HG02885 (cell line): ENCODE results near the gene VPS37B.

Source experiments
- ATAC-seq: cut with Tn5 transposase; IDR thresholded peaks from one replicate; pipeline ENCODE4 v1.9.1; 2021; ENCODE audit warnings: mild to moderate bottlenecking; ENCODE audit not compliant: unreplicated experiment, poor library complexity

VPS37B gene

GRCh38 chr12:122844366-122844971 lies 51.5 kb downstream of the VPS37B start:
- ATAC-seq = no peak

DNA sequence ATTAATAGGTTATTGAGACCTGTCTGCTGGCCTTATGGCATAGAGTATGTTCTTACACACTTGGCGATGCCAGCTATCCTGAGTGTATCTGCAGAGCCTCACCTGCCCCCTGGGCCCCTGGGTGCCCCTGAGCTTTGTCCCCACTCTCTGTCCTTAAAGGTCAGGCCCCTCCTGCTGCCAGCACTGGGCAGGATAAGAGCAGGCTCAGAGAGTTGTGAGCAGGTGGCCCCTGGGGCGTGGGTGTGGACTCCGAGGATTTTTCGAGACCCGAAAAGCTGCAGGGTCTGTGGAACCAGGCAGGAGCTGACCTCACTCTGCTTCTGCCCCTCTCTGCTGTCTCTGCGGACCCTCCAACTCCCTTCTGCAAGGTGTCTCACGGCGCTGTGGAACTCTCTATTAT lies 52.5 kb downstream of the VPS37B start:
- no peak for ATAC-seq

DNA sequence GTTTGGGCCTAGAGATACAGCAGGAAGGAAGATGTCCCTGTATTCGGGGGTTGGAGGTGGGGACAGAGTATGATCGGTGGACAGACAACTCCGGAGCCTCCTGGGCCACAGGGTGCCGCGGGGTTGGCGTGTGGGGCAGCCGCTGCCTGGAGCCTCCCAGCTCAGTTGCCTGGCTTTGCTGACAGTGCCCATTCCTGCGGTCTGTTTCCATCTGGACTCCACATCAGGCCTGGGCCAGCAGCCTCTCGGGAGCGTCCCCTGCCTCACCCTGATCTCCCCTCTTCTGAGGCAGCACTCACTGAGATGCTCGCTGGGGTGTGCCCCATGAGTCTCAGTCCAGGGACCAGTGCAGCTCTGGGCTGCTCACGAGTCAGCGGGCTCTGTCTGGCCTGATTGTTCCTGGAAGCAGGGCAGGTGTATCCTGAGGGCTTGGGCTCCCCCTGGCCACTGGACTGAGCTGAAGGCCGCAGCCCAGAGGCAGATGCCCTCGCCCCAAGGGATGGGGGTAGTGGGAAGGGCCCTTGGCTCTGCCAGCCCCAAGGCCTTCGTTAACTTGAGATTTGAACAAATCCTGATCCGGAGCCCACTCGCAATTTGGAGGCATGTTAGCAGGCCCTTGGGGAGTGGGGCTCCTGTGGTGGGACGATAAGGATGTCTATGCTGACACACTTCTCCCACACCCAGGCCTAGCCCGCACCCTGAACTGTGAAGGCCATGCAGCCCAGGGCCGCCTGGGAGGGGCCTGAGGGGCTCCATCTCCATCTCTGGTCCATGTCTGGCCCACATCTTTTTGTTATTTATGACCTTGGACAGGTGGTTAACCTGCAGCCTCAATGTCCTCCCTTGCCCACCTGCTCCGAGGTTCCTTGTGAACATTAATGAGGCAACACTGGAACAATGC lies 53.2 kb downstream of the VPS37B start:
- no peak for ATAC-seq

DNA sequence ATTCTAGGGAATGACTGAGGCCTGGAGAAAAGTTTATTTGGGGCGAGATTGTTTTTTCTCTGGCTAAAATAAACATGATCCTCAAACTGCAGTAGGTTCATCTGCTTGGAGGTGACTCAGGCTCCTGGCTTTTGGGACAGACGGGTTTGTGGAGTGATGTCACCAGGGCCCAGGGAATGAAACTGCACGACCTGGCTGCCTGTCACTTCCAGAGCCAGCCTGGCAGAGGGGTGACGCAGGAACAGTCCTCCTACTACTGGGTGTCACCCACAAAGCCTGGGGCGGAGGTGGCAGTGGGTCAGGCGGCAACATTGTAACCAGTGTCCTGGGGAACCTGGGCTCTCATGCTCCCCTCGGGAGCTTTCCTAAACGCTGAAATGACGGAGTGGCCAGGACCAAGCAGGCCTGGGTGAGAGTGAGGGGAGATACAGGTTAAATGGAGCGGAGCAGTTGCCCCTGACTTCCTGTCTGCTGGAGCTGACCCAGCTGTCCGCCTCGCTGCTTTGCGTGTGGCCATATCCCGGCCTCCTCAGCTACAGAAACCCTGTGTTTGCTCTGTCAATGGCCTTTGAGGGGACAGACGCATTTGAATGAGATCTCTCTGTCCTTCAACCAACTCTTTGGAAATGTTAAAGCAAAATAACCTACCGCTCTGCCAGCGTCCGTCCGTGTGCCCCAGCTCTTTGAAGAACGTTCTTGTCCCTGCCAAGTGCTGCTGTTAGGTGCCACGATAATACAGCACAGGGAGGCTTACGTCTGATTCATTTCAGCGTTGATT lies 54.2 kb downstream of the VPS37B start:
- no peak for ATAC-seq

- ATAC-seq = no peak
Observed at GRCh38 chr12:122840580-122841513, 55.1 kb downstream of the VPS37B start.

DNA sequence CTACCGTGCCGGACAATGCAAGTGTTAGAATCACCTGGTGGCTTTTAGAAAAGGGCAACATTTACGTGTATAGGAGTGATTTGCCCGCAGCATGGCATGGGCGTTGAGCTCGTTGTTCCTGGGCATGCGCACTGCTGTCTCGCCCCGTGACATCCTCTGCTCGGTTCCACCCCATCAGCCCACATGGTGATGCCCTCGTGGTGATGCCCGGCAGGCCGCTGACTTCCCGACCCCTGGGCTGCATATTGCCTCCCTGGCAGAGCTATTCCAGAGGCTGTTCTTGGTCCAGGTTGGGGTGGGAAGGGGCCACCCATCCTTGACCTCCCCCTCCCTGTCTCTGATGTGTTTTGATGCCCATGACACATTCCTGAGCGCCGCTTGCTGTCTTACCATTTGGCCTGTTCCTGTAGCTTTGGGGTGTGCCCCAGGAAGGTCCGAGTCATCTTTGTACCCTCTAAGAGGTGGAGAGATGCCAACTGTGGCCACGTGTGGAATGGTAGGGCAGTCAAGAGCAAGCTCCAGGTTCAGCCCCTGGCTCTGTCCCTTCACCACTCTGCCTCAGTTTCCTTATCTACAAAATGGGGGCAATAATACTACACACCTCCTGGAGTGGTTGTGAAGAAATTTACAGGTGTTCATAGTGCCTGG lies 55.9 kb downstream of the VPS37B start:
- no peak for ATAC-seq

- no peak for ATAC-seq
Observed at GRCh38 chr12:122838841-122839240, 57.1 kb downstream of the VPS37B start.

DNA sequence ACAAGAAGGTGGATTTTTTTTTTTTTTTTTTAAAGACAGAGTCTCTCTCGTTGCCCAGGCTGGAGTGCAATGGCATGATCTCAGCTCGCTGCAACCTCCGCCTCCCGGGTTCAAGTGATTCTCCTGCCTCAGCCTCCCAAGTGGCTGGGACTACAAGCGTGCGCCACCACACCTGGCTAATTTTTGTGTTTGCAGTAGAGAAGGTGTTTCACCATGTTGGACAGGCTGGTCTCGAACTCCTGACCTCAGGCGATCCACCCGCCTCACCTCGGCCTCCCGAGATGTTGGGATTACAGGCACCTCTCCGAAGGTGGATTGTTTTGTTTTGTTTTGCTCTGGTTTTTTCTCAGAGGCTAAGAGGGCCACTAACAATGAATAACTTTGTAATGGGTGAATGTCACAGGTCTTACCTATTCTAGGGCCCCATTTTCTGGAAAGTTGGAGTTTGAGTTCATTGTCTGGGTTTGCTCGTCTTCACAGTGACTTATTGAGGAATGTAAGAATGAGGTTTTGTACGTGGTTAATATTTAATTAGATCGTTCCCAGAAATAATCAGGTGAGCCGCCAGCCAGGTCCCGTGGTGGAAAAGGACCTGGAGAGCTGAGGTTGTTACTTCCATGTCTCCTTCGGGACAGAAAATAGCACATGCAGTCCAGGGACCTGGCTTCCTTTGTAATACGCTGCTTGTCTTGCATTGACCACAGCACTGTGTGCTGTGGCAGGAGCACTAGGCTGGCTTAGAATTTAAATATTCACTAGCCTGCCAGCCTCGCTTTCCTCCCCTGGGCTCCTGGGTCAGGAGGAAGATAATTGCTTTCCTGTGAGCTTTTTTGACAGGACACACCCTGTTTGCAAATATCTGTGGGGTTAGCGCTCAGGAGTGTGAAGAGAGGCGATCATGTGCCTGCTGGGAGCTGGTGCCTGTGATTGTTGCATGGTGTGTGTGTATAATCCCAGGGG lies 58.3 kb downstream of the VPS37B start:
- ATAC-seq = no peak

DNA sequence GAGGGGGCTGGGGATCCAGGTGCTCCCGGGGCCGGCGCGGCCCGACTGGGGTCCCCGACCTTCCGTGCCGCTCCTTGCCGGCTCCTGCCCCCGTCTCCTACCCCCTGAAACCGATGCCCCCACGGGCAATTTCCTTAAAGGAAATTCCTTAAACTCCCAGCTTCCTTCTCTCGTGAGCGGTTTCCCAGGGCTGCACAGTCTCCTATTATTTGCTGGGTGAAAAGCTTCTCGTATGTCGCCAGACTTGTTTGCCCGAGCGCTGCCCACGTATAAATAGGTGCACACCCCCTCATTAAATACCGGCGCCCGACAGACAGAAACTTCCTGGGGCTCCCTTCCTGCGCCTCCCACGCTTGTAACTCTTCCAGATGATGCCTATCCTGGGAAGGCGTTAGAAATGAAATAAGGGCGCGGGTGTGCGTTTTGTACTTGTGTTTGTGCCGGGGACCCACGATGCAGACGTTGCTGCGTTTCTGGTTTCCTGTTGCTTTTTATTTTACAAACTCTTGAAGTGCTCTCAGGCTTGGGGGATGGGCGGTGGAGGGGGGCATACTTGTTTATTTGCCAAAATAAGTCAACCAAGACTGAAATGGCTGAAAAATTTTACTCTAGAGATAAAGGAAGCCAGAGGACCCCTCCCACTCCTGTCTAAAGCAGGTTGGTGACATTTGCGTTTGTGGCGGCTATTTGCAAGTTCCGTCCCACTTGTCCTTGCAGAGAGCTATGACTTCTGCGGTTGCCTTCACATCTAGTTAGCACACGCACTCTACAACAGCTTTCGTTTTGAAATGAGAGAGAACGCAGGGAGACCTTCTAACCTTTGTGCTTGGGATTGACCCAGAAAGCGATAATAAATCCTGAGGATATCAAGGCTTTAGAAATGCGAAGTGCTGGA lies 59.6 kb downstream of the VPS37B start:
- ATAC-seq = no peak

DNA sequence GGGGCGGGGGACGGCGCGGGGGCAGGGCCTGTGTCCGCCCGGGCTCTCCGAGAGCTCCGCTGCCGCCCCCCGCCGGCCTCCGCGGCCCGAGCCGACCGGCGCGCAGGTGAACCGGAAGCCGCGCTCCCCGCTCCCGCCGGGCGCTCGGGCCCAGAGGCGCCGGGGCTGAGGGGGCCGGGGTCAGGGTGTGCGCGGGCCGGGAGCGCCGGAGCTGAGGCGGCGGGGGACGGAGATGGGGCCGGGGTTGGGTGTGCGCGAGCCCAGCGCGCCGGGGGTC lies 60.2 kb downstream of the VPS37B start:
- no peak for ATAC-seq

DNA sequence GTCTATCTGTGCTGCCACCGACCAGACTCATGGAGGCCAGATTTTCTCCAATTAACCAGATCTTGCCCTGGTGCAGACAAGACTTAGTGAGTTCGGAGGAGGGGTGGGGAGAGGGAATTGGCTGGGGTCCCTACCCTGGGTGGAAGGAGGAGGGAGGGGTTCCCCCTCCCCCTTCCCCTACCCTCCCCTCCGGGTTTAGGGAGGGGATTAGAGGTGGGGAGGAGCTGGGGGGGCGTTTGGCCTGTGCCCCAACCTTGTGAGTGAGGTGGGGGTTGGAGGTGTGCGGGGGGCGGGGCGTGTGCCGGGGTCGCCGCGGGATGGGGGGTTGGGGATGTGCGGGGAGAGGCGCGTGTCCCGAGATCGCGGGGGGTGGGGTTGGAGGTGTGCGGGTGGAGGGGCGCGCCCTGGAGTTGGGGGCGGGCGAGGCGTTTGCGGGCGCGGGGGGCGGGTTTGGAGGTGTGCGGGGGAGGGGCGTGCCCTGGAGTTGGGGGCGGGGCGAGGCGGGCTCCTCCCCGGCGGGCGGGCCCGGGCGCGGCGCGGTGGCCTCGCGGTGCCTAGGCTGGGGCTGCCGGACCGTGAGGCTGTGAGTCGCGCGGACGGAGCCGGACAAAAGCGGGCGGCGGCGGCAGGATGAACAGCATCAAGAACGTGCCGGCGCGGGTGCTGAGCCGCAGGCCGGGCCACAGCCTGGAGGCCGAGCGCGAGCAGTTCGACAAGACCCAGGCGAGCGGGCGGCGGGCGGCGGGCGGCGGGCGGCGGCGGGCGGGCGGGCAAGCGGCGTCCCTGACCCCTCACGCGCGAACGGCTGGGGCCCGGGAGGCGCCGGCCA lies 60.8 kb downstream of the VPS37B start, which contains the start of gene HIP1R:
Gene HIP1R, plus strand, starts transcription at position 537 of the 829 bp plus-strand sequence. Its CDS starts 94 bp downstream, at position 631.
- no peak for ATAC-seq

GRCh38 chr12:122834104-122834920 lies 61.6 kb downstream of the VPS37B start:
- no peak for ATAC-seq

DNA sequence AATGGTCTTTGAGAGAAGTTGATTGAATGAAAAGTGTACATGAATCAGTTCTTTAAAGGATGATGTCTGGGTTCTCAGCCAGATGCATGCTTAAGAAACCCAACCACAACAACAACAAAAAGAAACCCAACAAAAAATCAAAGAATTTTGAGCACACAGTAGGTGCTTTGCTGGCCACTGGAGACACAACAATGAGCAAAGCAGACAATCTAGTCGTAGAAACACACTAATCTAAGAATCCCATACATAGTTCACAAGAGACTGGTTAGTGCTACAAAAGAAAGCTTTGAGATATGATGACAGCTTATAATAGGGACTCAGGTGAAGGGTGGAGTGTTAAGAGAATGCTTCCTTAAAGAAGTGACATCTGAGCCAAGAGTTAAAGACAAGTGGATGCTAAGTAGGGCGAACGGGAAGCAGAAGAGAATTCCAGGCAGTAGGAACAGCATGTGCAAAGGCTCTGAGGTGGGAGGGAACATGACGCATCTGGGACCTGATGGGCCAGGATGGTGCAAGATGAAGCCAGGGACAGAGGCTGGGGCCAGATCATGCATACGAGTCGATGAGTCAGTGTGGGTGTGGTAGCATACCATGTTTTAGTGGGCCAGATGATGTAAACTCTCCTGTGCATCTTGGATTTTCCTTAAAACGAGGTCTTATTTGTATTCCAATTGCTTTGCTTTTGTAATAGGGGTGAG lies 65.3 kb downstream of the VPS37B start:
- ATAC-seq = no peak

DNA sequence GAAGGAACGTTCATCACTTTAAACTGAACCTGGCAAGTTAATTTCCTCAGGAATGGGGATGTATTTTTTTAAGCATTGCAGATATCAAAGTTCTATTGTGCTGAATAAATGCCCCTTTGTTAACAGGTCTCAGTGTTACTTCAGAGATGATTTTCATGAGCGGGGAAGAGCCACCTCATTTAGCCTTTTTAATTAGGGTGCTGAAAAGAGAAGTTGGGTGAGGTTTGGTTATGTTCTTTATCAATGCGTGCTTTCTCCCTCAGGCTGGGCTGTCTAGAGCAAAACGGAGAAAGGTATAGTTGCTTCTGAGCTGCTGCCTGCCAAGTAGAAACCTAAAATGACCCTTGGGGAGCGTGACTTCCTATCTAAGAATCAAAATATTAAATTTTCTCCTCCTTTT lies 68.7 kb downstream of the VPS37B start:
- no peak for ATAC-seq
